PC-9 (cell line): ENCODE data around the gene ENTPD5. TPM values are rescaled to one million over a fixed set of nuclear protein-coding genes. Genes with fewer than 3 reads are reported as not detected.
"Not testable (repeated sequence)": the region's sequence is repeated elsewhere in the genome, so short reads cannot be mapped to it uniquely, and the experiment has no call there.

ENCODE experiments used
- BruUV-seq: library from RNA; stranded (reverse); fragments of 400-500 nt; replicated peaks from 2 replicates; lab custom pipeline; 2021; lab: Mats Ljungman, UMichigan
- CTCF ChIA-PET: fragments of 300-600 bp; sonication (Branson Sonifier 250); formaldehyde crosslinking; loops from one replicate; lab custom pipeline; 2022; ENCODE audit warnings: antibody characterized with exemption; lab: Charles Lee
- POLR2A ChIA-PET: fragments of 300-600 bp; sonication (Branson Sonifier 250); formaldehyde crosslinking; loops from one replicate; lab custom pipeline; 2022; ENCODE audit warnings: antibody characterized with exemption; ENCODE audit not compliant: unreplicated experiment; lab: Charles Lee
- DNase-seq, 2 experiments: peaks; one replicate each; pipeline versions ENCODE4 v3.0.0 to v3.0.0-alpha.2; 2015 to 2022; ENCODE audit warnings: mixed read lengths in 1 of 2
- H2AFZ ChIP-seq: fragments of 200-600 bp; sonication (generic); 2 replicates; pipeline ENCODE4 v1.8.1; 2017; ENCODE audit warnings: antibody characterized with exemption
- H3F3A ChIP-seq: fragments of 200-600 bp; sonication (generic); 2 replicates; pipeline ENCODE4 v1.8.1; 2017; ENCODE audit warnings: antibody characterized with exemption, mild to moderate bottlenecking, low read depth; ENCODE audit not compliant: insufficient read depth
- H3K27ac ChIP-seq: fragments of 200-600 bp; sonication (generic); 2 replicates; pipeline ENCODE4 v1.6.1; 2016; ENCODE audit warnings: mixed run types
- H3K27me3 ChIP-seq: fragments of 200-600 bp; sonication (generic); 2 replicates; pipeline ENCODE4 v1.6.1; 2016; ENCODE audit warnings: low read depth, mixed run types; ENCODE audit not compliant: insufficient read depth
- H3K36me3 ChIP-seq: fragments of 200-600 bp; sonication (generic); 2 replicates; pipeline ENCODE4 v1.6.1; 2016; ENCODE audit warnings: low read depth, mixed run types
- H3K4me1 ChIP-seq: fragments of 200-600 bp; sonication (generic); replicated peaks from 2 replicates; pipeline ENCODE4 v1.6.1; 2016; ENCODE audit warnings: mixed run types; ENCODE audit not compliant: insufficient read depth
- H3K4me2 ChIP-seq: fragments of 200-600 bp; sonication (generic); 2 replicates; pipeline ENCODE4 v1.6.1; 2017; ENCODE audit warnings: mixed run types
- H3K4me3 ChIP-seq: fragments of 200-600 bp; sonication (generic); 2 replicates; pipeline ENCODE4 v1.6.1; 2016; ENCODE audit warnings: mixed run types
- H3K79me2 ChIP-seq: fragments of 200-600 bp; sonication (generic); 2 replicates; pipeline ENCODE4 v1.6.1; 2017; ENCODE audit warnings: low read depth, mixed run types
- H3K9me2 ChIP-seq: fragments of 200-600 bp; sonication (generic); 2 replicates; pipeline ENCODE4 v1.8.1; 2017; ENCODE audit warnings: mild to moderate bottlenecking; ENCODE audit not compliant: insufficient read depth
- H3K9me3 ChIP-seq: fragments of 200-600 bp; sonication (generic); 2 replicates; pipeline ENCODE4 v1.8.1; 2016; ENCODE audit warnings: low read depth; ENCODE audit not compliant: insufficient read depth
- H4K20me1 ChIP-seq: fragments of 200-600 bp; sonication (generic); 2 replicates; pipeline ENCODE4 v1.8.1; 2017; ENCODE audit not compliant: insufficient read depth
- CTCF ChIP-seq: fragments of 200-600 bp; sonication (generic); conservative IDR thresholded peaks from 2 replicates; pipeline ENCODE4 v1.6.1; 2017; ENCODE audit warnings: mixed run types, antibody characterized with exemption, mild to moderate bottlenecking, moderate library complexity
- EZH2 ChIP-seq: fragments of 200-600 bp; sonication (generic); IDR thresholded peaks from 2 replicates; pipeline ENCODE4 v1.8.0; 2017; ENCODE audit warnings: antibody characterized with exemption, low read depth
- intact Hi-C: fragments of 100-400 bp; cut with micrococcal nuclease; formaldehyde crosslinking; loops from one replicate; pipeline ENCODE4 v1.10.0; 2022; ENCODE audit not compliant: unreplicated experiment
- total RNA-seq: library from RNA; stranded (reverse); gene quantifications from 2 replicates; pipeline ENCODE4 v1.2.3, GENCODE V29; 2021

ENTPD5 gene
- total RNA-seq, 1 experiment from 2014 or later = 12.3 TPM

GRCh38 chr14:73924337-73924736, 94.8 kb downstream of the ENTPD5 start:
- Histone ChIP-seq H2AFZ (no peak overlapping the region), H3K9me3 (no peaks in the 10 kb centered on the region), H3F3A (no peaks in the 10 kb centered on the region; the same call in 1 of the 2 replicates), H3K4me2 (no peak overlapping the region), H3K27ac (no peak overlapping the region), H3K4me1 (no peaks in the 10 kb centered on the region), H3K4me3 (no peak overlapping the region), H3K27me3 (no peaks in the 10 kb centered on the region), H3K9me2 (no peaks in the 10 kb centered on the region), H4K20me1 (no peaks in the 10 kb centered on the region), H3K36me3 (peaks cover 20% of the 10 kb centered on the region), H3K79me2 (no peaks in the 10 kb centered on the region)
- intact Hi-C loops = no loop called here
- TF ChIP-seq EZH2 (no peak), CTCF (no peak)
- BruUV-seq = no TSS peak
- no peak for DNase-seq
- POLR2A ChIA-PET = no interaction called here
- CTCF ChIA-PET = no interaction called here

- H3K4me2 ChIP-seq, H3K4me1 ChIP-seq, H3K79me2 ChIP-seq, H3K27ac ChIP-seq, DNase-seq, H3K27me3 ChIP-seq, H4K20me1 ChIP-seq, H3K9me2 ChIP-seq, H3K4me3 ChIP-seq, CTCF ChIA-PET, H2AFZ ChIP-seq, H3K9me3 ChIP-seq, POLR2A ChIA-PET, intact Hi-C loops, BruUV-seq: not testable (repeated sequence)
- Histone ChIP-seq H3F3A (peaks cover 14% of the 10 kb centered on the region), H3K36me3 (peaks cover 16% of the 10 kb centered on the region; the same call in 1 of the 2 replicates)
Measured at GRCh38 chr14:73919457-73919856, 99.6 kb downstream of the ENTPD5 start.

- Histone ChIP-seq H3K9me3 (no peaks in the 10 kb centered on the region), H3K4me2 (no peak overlapping the region), H3K4me1 (0 out of 2 replicates have a peak, but pooled peaks cover 8% of the 10 kb centered on the region), H4K20me1 (no peaks in the 10 kb centered on the region), H3K79me2 (0 out of 2 replicates have a peak, but pooled peaks cover 3% of the 10 kb centered on the region), H2AFZ (no peak overlapping the region), H3K9me2 (no peaks in the 10 kb centered on the region), H3K27me3 (no peaks in the 10 kb centered on the region), H3F3A (peaks cover 18% of the 10 kb centered on the region), H3K27ac (no peak overlapping the region), H3K36me3 (peaks cover 21% of the 10 kb centered on the region; the same call in 1 of the 2 replicates), H3K4me3 (no peak overlapping the region)
- BruUV-seq = no TSS peak
- no peak for DNase-seq
- intact Hi-C loops = no loop called here
- CTCF ChIA-PET = no interaction called here
- POLR2A ChIA-PET = no interaction called here
- TF ChIP-seq EZH2 (no peak), CTCF (no peak)
Measured at GRCh38 chr14:73916324-73916723, 102.8 kb downstream of the ENTPD5 start.

- TF ChIP-seq EZH2 (no peak), CTCF (no peak)
- ChIA-PET POLR2A (no interaction called here), CTCF (no interaction called here)
- Histone ChIP-seq H3K27ac (no peak overlapping the region), H3K4me1 (0 out of 2 replicates have a peak, but pooled peaks cover 8% of the 10 kb centered on the region), H4K20me1 (no peaks in the 10 kb centered on the region; the same call in 1 of the 2 replicates), H2AFZ (no peak overlapping the region), H3K9me3 (no peaks in the 10 kb centered on the region), H3K27me3 (no peaks in the 10 kb centered on the region), H3K79me2 (0 out of 2 replicates have a peak, but pooled peaks cover 3% of the 10 kb centered on the region), H3F3A (peaks cover 23% of the 10 kb centered on the region), H3K9me2 (no peaks in the 10 kb centered on the region), H3K4me3 (no peak overlapping the region), H3K4me2 (no peak overlapping the region), H3K36me3 (peaks cover 40% of the 10 kb centered on the region)
- intact Hi-C loops = no loop called here
- BruUV-seq = no TSS peak
- no peak for DNase-seq
Measured at GRCh38 chr14:73913256-73913655, 105.8 kb downstream of the ENTPD5 start.
